Tibial artery (tissue), 4 donors: ENCODE data around the gene PI4KA.

ENCODE experiments used
- DNase-seq, 2 donors: peaks; one replicate each; pipeline ENCODE4 v3.0.0-alpha.2; 2019
- H3K27ac ChIP-seq, 2 donors: fragments of 200-600 bp; sonication (generic) in 1 of 2; 1 replicate in 1 of 2; 2 replicates in 1 of 2; pipeline ENCODE4 v1.5.1; 2018 to 2019; ENCODE audit warnings: mild to moderate bottlenecking in 1 of 2
- H3K27me3 ChIP-seq, 2 donors: fragments of 200-600 bp; sonication (generic) in 1 of 2; one replicate each; pipeline versions ENCODE4 v1.5.1 to v1.6.0; 2016 to 2019
- H3K36me3 ChIP-seq, 3 donors: fragments of 200-600 bp; sonication (generic) in 2 of 3; one replicate each; pipeline ENCODE4 v1.5.1; 2016 to 2019; ENCODE audit warnings: mild to moderate bottlenecking in 2 of 3
- H3K4me1 ChIP-seq, 4 donors: fragments of 200-600 bp; sonication (generic) in 2 of 4; 1 replicate in 3 of 4; 2 replicates in 1 of 4; pipeline ENCODE4 v1.5.1; 2016 to 2019
- H3K4me3 ChIP-seq, 2 donors: fragments of 200-600 bp; sonication (generic) in 1 of 2; 1 replicate in 1 of 2; 2 replicates in 1 of 2; pipeline ENCODE4 v1.5.1; 2018 to 2019; ENCODE audit warnings: mild to moderate bottlenecking in 2 of 2
- H3K9me3 ChIP-seq, 3 donors: fragments of 200-600 bp; sonication (generic) in 1 of 3; one replicate each; pipeline ENCODE4 v1.5.1; 2016 to 2019
- intact Hi-C: fragments of 100-400 bp; cut with DNase I; formaldehyde crosslinking; loops from one replicate; pipeline ENCODE4 v1.15.0; 2023; ENCODE audit warnings: low total_unique reads
- TF ChIP-seq, protein P1 (sequence below), 2 experiments: fragments of 200-600 bp in 1 of 2; fragments of 450-650 bp in 1 of 2; IDR thresholded peaks; one replicate each; pipeline ENCODE4 v1.5.1; 2017 to 2019; ENCODE audit warnings: antibody characterized with exemption in 2 of 2, mild to moderate bottlenecking in 1 of 2, moderate library complexity in 1 of 2

The PI4KA gene

DNA sequence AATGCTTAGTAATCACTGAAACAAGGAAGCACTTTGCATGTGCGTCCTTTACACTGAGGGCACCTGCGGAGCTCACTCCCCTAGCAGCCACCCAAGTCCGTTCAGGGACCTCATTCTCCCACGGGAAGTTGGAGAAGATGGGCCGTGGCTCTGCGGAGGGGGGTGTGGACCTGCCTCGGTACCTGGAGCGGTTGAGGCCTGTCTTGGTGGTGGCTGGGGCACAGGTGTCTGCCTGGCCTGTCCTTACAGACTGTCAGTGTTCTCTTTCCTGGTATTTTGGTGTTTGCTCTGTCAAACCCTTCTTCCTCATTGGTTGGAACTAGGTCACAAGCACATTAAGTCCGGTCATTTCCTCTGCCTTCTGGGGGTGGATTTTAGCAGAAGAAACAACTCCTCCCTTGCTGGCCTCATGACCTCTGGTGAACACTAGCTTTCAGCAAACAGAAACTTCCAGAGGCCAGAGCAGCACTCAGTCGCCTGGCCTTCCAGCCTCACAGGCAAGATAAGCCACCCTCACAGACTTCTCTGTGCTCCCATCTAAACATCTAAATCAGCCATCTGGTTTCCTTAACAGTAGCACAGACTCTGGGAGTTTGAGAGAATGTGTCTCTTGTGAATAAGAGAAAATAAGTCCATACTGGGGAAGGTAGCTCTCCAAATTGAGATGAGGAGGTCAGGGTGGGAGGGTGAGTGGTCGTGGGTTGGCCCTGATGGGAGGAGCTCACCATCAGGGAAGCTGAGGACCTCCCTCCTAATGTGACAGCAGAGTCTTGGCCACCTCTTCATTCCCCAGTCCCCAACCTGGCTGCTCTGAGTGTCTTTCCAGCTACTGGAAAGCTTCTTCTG, 8.8 kb upstream of the PI4KA start:
- Histone ChIP-seq H3K36me3 (peaks cover 10 to 59% (median 13%) of the 10 kb centered on the region in 3 donors), H3K27ac (peak overlapping the region; percentile 13 to 33), H3K4me3 (no peak overlapping the region), H3K9me3 (no peaks in the 10 kb centered on the region), H3K4me1 (peaks cover 0 to 8% (median 2%) of the 10 kb centered on the region in 4 donors), H3K27me3 (no peaks in the 10 kb centered on the region)
- intact Hi-C loops = no loop called here
- TF ChIP-seq, protein P1, sequence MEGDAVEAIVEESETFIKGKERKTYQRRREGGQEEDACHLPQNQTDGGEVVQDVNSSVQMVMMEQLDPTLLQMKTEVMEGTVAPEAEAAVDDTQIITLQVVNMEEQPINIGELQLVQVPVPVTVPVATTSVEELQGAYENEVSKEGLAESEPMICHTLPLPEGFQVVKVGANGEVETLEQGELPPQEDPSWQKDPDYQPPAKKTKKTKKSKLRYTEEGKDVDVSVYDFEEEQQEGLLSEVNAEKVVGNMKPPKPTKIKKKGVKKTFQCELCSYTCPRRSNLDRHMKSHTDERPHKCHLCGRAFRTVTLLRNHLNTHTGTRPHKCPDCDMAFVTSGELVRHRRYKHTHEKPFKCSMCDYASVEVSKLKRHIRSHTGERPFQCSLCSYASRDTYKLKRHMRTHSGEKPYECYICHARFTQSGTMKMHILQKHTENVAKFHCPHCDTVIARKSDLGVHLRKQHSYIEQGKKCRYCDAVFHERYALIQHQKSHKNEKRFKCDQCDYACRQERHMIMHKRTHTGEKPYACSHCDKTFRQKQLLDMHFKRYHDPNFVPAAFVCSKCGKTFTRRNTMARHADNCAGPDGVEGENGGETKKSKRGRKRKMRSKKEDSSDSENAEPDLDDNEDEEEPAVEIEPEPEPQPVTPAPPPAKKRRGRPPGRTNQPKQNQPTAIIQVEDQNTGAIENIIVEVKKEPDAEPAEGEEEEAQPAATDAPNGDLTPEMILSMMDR (IDR thresholded peaks at IDR 0.05) = no peak
- DNase-seq = peak in 1 of 2 donors; percentile 64

- Histone ChIP-seq H3K27me3 (no peaks in the 10 kb centered on the region), H3K27ac (no peak overlapping the region)
- intact Hi-C loops = no loop called here
Measured at GRCh38 chr22:20866736-20867135, 8.1 kb upstream of the PI4KA start.

GRCh38 chr22:20865875-20866445, 7.3 kb upstream of the PI4KA start:
- H3K4me1 ChIP-seq = peaks cover 0 to 8% (median 2%) of the 10 kb centered on the region in 4 donors

More at GRCh38 chr22:20866736-20867135, 8.1 kb upstream of the PI4KA start:
- Histone ChIP-seq H3K4me1 (peaks cover 0 to 8% (median 2%) of the 10 kb centered on the region in 4 donors), H3K36me3 (peaks cover 10 to 54% (median 12%) of the 10 kb centered on the region in 3 donors), H3K9me3 (no peaks in the 10 kb centered on the region), H3K4me3 (no peak overlapping the region)
- TF ChIP-seq, protein P1 (IDR thresholded peaks at IDR 0.05) = no peak
- no peak for DNase-seq

GRCh38 chr22:20865331-20865730, 6.7 kb upstream of the PI4KA start:
- no peak for DNase-seq
- peaks cover 0 to 11% (median 3%) of the 10 kb centered on the region in 4 donors for H3K4me1 ChIP-seq
- no peaks in the 10 kb centered on the region for H3K27me3 ChIP-seq
- peaks cover 1 to 44% (median 5%) of the 10 kb centered on the region in 3 donors for H3K36me3 ChIP-seq
- TF ChIP-seq, protein P1 (IDR thresholded peaks at IDR 0.05) = no peak
- H3K4me3 ChIP-seq = no peak overlapping the region
- no peak overlapping the region for H3K27ac ChIP-seq
- H3K9me3 ChIP-seq = no peaks in the 10 kb centered on the region
- intact Hi-C loops = no loop called here

More at GRCh38 chr22:20865875-20866445, 7.3 kb upstream of the PI4KA start:
- TF ChIP-seq, protein P1 (IDR thresholded peaks at IDR 0.05) = no peak
- no peak for DNase-seq
- H3K9me3 ChIP-seq = no peaks in the 10 kb centered on the region
- H3K36me3 ChIP-seq = peaks cover 8 to 50% (median 10%) of the 10 kb centered on the region in 3 donors
- intact Hi-C loops = no loop called here
- H3K4me3 ChIP-seq = no peak overlapping the region
- H3K27me3 ChIP-seq = no peaks in the 10 kb centered on the region
- no peak overlapping the region for H3K27ac ChIP-seq

DNA sequence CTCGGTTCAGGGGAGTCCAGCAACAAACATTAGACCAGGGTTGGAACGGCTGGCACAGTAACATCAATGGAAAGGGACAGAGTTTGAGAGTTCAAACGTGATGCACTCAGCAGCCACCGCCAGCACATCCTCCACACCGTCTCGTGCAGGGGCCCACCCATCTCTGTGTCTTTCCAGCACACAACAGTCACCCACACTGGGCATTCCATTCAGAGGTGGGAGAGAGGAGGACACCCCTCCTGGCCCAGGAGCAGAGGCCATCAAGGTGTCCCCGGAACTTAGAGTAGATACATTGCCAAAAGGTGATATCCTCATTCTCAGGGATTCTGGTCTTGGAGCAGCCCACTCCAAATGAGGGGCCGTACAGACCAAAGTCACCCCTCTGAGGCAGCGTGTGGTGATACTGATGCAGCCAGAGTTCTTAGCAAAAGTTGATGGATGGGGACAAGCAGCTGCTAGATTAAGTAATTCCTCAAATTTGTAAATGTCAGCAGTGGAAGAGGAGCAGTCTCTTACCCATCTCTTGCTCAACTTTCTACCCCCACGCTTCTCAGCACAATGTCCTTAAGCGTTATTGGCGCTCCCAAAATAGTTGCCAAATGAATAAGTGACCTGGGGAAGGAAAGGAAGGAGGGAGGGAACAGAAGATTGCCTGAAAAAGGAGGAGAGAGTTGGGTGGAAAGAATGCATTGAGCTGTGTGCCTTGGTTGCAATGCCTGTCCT, 5.7 kb upstream of the PI4KA start:
- Histone ChIP-seq H3K27ac (no peak overlapping the region), H3K4me3 (no peak overlapping the region), H3K36me3 (peaks cover 0 to 34% (median 0%) of the 10 kb centered on the region in 3 donors), H3K9me3 (no peaks in the 10 kb centered on the region), H3K4me1 (peaks cover 0 to 21% (median 6%) of the 10 kb centered on the region in 4 donors), H3K27me3 (no peaks in the 10 kb centered on the region)
- intact Hi-C loops = no loop called here
- no peak for DNase-seq
- TF ChIP-seq, protein P1 (IDR thresholded peaks at IDR 0.05) = no peak
